NCI-H526 (cell line): ENCODE results near the gene KCTD3.

Experiments used
- DNase-seq, 2 experiments: peaks; one replicate each; lab custom pipeline; 2025; lab: John Stamatoyannopoulos, UW

The KCTD3 gene

GRCh38 chr1:215557504-215557903 is 9.6 kb upstream of the KCTD3 start:
- no peak for DNase-seq

- DNase-seq: no peak
Observed at GRCh38 chr1:215557992-215558626, 9.0 kb upstream of the KCTD3 start.

- DNase-seq: peak; percentile 65 to 72
Observed at GRCh38 chr1:215567491-215568298, 591 bp downstream of the KCTD3 start.

- DNase-seq: peak in 1 of 2 experiments; percentile 55
Observed at GRCh38 chr1:215568299-215568692, 1.2 kb downstream of the KCTD3 start.

GRCh38 chr1:215569986-215570824 is 3.1 kb downstream of the KCTD3 start:
- DNase-seq: peak; percentile 0 to 28

- DNase-seq: no peak
Observed at GRCh38 chr1:215581896-215582295, 14.8 kb downstream of the KCTD3 start.

GRCh38 chr1:215583185-215583749 is 16.2 kb downstream of the KCTD3 start:
- no peak for DNase-seq

- DNase-seq: no peak
Observed at GRCh38 chr1:215584389-215584788, 17.3 kb downstream of the KCTD3 start.

GRCh38 chr1:215589650-215590435 is 22.7 kb downstream of the KCTD3 start:
- no peak for DNase-seq

GRCh38 chr1:215590779-215591491 is 23.8 kb downstream of the KCTD3 start:
- no peak for DNase-seq

- no peak for DNase-seq
Observed at GRCh38 chr1:215594640-215595039, 27.5 kb downstream of the KCTD3 start.

- no peak for DNase-seq
Observed at GRCh38 chr1:215595231-215595630, 28.1 kb downstream of the KCTD3 start.

GRCh38 chr1:215597961-215598360 is 30.9 kb downstream of the KCTD3 start:
- DNase-seq: no peak

- DNase-seq: no peak
Observed at GRCh38 chr1:215599418-215600074, 32.4 kb downstream of the KCTD3 start.

- no peak for DNase-seq
Observed at GRCh38 chr1:215600258-215600792, 33.2 kb downstream of the KCTD3 start.

GRCh38 chr1:215600867-215601266 is 33.8 kb downstream of the KCTD3 start:
- DNase-seq: no peak

GRCh38 chr1:215601276-215601675 is 34.2 kb downstream of the KCTD3 start:
- no peak for DNase-seq

- no peak for DNase-seq
Observed at GRCh38 chr1:215603319-215603718, 36.2 kb downstream of the KCTD3 start.

- DNase-seq: no peak
Observed at GRCh38 chr1:215605011-215605621, 38.0 kb downstream of the KCTD3 start.

GRCh38 chr1:215606036-215606435 is 38.9 kb downstream of the KCTD3 start:
- DNase-seq: no peak
